ENCODE results near the gene APBB1. TPM values are rescaled to one million over a fixed set of nuclear protein-coding genes. Genes with fewer than 3 reads are reported as not detected.

APBB1 gene
- total and polyA plus RNA-seq, 2 experiments from 2014 or later: 43.1 to 46.2 TPM

DNA sequence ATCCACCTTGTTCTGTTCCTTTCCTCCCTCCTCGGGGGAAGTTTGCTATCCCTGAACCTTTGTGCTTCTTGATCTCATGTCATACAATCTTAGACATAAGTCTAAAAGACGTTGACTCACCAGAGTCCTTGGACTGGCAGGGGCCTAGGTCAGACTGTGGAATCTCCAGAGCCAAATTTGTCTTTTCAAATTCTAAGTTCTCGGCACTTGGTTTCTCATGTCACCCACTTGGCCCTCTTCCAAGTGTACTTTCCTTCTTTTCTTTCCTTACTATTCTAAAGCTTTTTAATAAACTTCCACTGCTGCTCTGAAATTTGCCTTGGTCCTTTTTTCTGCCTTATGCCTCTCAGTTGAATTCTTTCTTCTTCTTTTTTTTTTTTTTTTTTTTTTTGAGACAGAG, 58.7 kb downstream of the APBB1 start:
- Histone ChIP-seq H4K20me1 (ENCODE audit: insufficient read depth) (no peaks in the 10 kb centered on the region), H3K4me2 (ENCODE audit: unreplicated experiment) (no peak overlapping the region), H3K9me3 (ENCODE audit: low read depth) (no peaks in the 10 kb centered on the region), H3K36me3 (ENCODE audit: low read depth) (no peaks in the 10 kb centered on the region), H3F3A (ENCODE audit: insufficient read depth) (peaks cover 21% of the 10 kb centered on the region), H3K79me2 (ENCODE audit: insufficient read depth) (no peaks in the 10 kb centered on the region), H3K27me3 (replicated peaks; ENCODE audit: insufficient read depth) (no peaks in the 10 kb centered on the region), H3K4me3 (no peak overlapping the region), H3K9me2 (ENCODE audit: insufficient read depth) (no peaks in the 10 kb centered on the region), H3K27ac (no peak overlapping the region), H3K9ac (no peak overlapping the region), H2AFZ (no peak overlapping the region), H3K4me1 (ENCODE audit: insufficient read depth) (peaks cover 20% of the 10 kb centered on the region)
- DNase-seq: peak; percentile 5
- WGBS, 2 experiments (ENCODE audit: low coverage in 1 of 2, low lambda C conversion rate in 2 of 2, missing lambda C conversion rate in 2 of 2): 66 to 77% methylated on average over 3 of the region's 3 CpGs
- in situ Hi-C loops (cut with MboI): no loop called here
- TF ChIP-seq EZH2 (IDR thresholded peaks at IDR 0.05; ENCODE audit: insufficient read depth, poor library complexity, severe bottlenecking) (no peak), EZH2phosphoT487 (IDR thresholded peaks at IDR 0.05; ENCODE audit: insufficient read depth, low read depth) (no peak)

DNA sequence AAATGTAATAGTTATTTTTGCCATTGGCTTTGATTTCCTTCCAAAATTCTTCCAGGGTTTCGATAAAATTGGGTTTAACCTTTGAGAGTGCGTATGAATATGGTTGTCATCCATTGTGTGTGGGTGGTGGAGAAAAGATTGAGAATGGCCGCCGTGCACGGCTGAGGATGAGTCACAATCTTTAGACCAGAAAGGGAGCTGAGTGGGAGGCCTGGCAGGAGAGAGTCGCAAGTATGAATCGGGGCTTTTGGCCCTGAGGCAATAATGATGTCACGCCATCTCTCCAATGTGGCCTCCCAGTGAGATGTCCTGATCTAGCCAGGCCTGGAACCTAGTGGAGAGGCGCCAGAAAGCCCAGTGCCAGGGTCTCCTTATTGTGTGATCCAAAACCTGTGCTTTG, 61.7 kb downstream of the APBB1 start:
- peak overlapping the region; percentile 53; the same call in 1 of the 2 replicates for H3K4me3 ChIP-seq
- peak overlapping the region; percentile 73 for H3K27ac ChIP-seq
- H3K79me2 ChIP-seq (ENCODE audit: insufficient read depth): no peaks in the 10 kb centered on the region
- H3K9me2 ChIP-seq (ENCODE audit: insufficient read depth): no peaks in the 10 kb centered on the region
- peak overlapping the region; percentile 83 for H2AFZ ChIP-seq
- no peaks in the 10 kb centered on the region for H3K27me3 ChIP-seq (replicated peaks; ENCODE audit: insufficient read depth)
- peak overlapping the region; percentile 55 for H3K4me2 ChIP-seq (ENCODE audit: unreplicated experiment)
- H3K9me3 ChIP-seq (ENCODE audit: low read depth): no peaks in the 10 kb centered on the region
- H3K36me3 ChIP-seq (ENCODE audit: low read depth): no peaks in the 10 kb centered on the region
- TF ChIP-seq EZH2phosphoT487 (IDR thresholded peaks at IDR 0.05; ENCODE audit: insufficient read depth, low read depth) (no peak), EZH2 (IDR thresholded peaks at IDR 0.05; ENCODE audit: insufficient read depth, poor library complexity, severe bottlenecking) (no peak)
- no peaks in the 10 kb centered on the region for H4K20me1 ChIP-seq (ENCODE audit: insufficient read depth)
- H3K4me1 ChIP-seq (ENCODE audit: insufficient read depth): peaks cover 20% of the 10 kb centered on the region
- peaks cover 21% of the 10 kb centered on the region for H3F3A ChIP-seq (ENCODE audit: insufficient read depth)
- in situ Hi-C loops (cut with MboI): loop anchor here (10.0 kb wide), 1 partner anchor 112 kb away; no protein-coding TSS in a partner anchor
- peak overlapping the region; percentile 53 for H3K9ac ChIP-seq
- WGBS, 2 experiments (ENCODE audit: low coverage in 1 of 2, low lambda C conversion rate in 2 of 2, missing lambda C conversion rate in 2 of 2): 1 to 5% methylated on average over 9 of the region's 9 CpGs
- peak; percentile 99 for DNase-seq

DNA sequence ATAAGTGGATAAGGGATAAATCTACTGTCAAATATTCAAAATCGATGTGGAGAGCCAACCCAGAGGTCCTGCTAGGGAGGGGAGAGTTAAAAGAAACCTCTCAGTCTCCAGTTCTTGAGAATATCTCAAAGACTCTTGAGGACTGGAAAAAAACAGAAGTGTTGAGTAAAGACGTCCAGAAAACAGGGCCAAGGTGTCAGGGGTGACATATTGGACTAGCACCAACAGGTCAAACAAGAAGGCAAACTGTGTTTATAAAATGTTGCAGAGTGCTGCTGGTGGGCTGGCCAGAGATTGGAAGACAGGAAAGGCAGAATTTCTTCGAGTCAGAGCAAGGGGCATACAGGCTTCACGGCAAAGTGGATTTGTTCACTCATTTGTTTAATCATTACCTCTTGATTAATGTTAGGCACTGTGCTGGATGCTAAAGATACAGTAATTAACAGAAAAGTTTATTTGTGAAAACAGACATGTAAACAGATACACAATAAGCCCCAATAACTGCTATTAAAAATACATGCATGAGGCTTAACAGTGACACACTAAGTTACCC, 62.3 kb downstream of the APBB1 start:
- Histone ChIP-seq H3K4me1 (ENCODE audit: insufficient read depth) (peaks cover 20% of the 10 kb centered on the region), H3K27me3 (replicated peaks; ENCODE audit: insufficient read depth) (no peaks in the 10 kb centered on the region), H3K9ac (peak overlapping the region; percentile 44), H3K9me2 (ENCODE audit: insufficient read depth) (no peaks in the 10 kb centered on the region), H3K27ac (peak overlapping the region; percentile 73), H3K4me2 (ENCODE audit: unreplicated experiment) (peak overlapping the region; percentile 55), H3F3A (ENCODE audit: insufficient read depth) (peaks cover 21% of the 10 kb centered on the region), H3K9me3 (ENCODE audit: low read depth) (no peaks in the 10 kb centered on the region), H3K36me3 (ENCODE audit: low read depth) (no peaks in the 10 kb centered on the region), H2AFZ (peak overlapping the region; percentile 83), H3K79me2 (ENCODE audit: insufficient read depth) (no peaks in the 10 kb centered on the region), H3K4me3 (peak overlapping the region; percentile 53; the same call in 1 of the 2 replicates), H4K20me1 (ENCODE audit: insufficient read depth) (no peaks in the 10 kb centered on the region)
- DNase-seq: peak; percentile 3
- WGBS, 2 experiments (ENCODE audit: low coverage in 1 of 2, low lambda C conversion rate in 2 of 2, missing lambda C conversion rate in 2 of 2): 38 to 40% methylated on average over 4 of the region's 4 CpGs
- no peak for TF ChIP-seq EZH2 (IDR thresholded peaks at IDR 0.05; ENCODE audit: insufficient read depth, poor library complexity, severe bottlenecking)
- TF ChIP-seq EZH2phosphoT487 (IDR thresholded peaks at IDR 0.05; ENCODE audit: insufficient read depth, low read depth): no peak
- in situ Hi-C loops (cut with MboI): loop anchor here (10.0 kb wide), 1 partner anchor 112 kb away; no protein-coding TSS in a partner anchor

DNA sequence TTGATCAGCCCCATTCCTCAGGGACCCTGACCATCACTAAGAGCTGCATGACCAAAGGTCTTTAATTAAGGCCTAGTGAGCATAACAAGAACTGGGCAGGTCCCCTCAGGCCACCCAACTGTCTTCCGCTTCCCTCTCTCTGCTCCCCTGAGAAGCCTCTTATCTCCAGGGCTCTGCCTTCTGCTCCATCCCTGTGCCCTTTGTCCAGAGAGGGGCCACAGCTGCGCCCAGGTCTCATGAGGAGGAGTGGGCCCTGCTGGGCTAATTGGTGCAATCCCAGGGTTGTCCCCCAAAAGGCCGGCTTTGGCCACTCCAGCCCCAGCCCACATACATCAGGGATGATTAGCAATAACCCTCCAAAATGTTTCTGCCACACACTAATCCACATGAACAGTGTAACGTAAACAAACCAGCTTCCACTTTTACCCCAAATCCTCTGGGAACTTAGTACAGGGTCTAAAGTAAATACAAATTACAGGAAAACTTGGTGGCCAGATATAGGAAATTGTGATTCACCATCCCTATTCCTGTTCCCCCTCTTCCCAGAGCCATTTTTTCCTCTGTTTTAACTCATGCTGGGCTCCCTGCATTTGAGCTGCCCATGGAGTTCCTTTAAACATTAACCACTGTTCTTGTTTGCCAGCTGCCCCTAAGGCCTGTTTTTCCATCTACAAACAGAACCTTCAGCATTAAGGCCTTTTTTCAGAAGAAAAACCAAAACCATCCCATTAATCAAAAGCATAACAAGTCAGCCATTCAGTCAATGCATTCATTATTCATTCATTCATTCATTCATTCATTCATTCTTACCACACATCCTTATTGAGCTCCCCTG, 64.0 kb downstream of the APBB1 start:
- Histone ChIP-seq H4K20me1 (ENCODE audit: insufficient read depth) (no peaks in the 10 kb centered on the region), H3K27ac (no peak overlapping the region), H3K9ac (no peak overlapping the region), H2AFZ (no peak overlapping the region), H3K4me2 (ENCODE audit: unreplicated experiment) (no peak overlapping the region), H3K9me2 (ENCODE audit: insufficient read depth) (no peaks in the 10 kb centered on the region), H3F3A (ENCODE audit: insufficient read depth) (peaks cover 21% of the 10 kb centered on the region), H3K4me1 (ENCODE audit: insufficient read depth) (peaks cover 20% of the 10 kb centered on the region), H3K79me2 (ENCODE audit: insufficient read depth) (no peaks in the 10 kb centered on the region), H3K27me3 (replicated peaks; ENCODE audit: insufficient read depth) (no peaks in the 10 kb centered on the region), H3K36me3 (ENCODE audit: low read depth) (no peaks in the 10 kb centered on the region), H3K9me3 (ENCODE audit: low read depth) (no peaks in the 10 kb centered on the region), H3K4me3 (no peak overlapping the region)
- DNase-seq: no peak
- in situ Hi-C loops (cut with MboI): loop anchor here (10.0 kb wide), 1 partner anchor 110 kb away; no protein-coding TSS in a partner anchor
- TF ChIP-seq EZH2phosphoT487 (IDR thresholded peaks at IDR 0.05; ENCODE audit: insufficient read depth, low read depth): no peak
- no peak for TF ChIP-seq EZH2 (IDR thresholded peaks at IDR 0.05; ENCODE audit: insufficient read depth, poor library complexity, severe bottlenecking)
- 90 to 93% methylated on average over 4 of the region's 4 CpGs for WGBS, 2 experiments (ENCODE audit: low coverage in 1 of 2, low lambda C conversion rate in 2 of 2, missing lambda C conversion rate in 2 of 2)
